Choroid plexus epithelial cell (primary cell): ENCODE data around the gene FAM110A.
A peak's percentile ranks its signal among the peaks of the same experiment; 100 is the strongest.

Experiments
- DNase-seq: peaks from one replicate; pipeline ENCODE4 v3.0.0-alpha.2; 2010; ENCODE audit warnings: low read depth
- H3K4me3 ChIP-seq: 2 replicates; pipeline ENCODE4 v1.5.1; 2011; ENCODE audit warnings: low read depth, mild to moderate bottlenecking, control low read depth, low read length, moderate library complexity
- TF ChIP-seq, protein P1 (sequence below): conservative IDR thresholded peaks from 2 replicates; pipeline ENCODE4 v1.5.1; 2011; ENCODE audit warnings: low read depth, mild to moderate bottlenecking, control low read depth, inconsistent platforms, low read length, moderate library complexity

The FAM110A gene

DNA sequence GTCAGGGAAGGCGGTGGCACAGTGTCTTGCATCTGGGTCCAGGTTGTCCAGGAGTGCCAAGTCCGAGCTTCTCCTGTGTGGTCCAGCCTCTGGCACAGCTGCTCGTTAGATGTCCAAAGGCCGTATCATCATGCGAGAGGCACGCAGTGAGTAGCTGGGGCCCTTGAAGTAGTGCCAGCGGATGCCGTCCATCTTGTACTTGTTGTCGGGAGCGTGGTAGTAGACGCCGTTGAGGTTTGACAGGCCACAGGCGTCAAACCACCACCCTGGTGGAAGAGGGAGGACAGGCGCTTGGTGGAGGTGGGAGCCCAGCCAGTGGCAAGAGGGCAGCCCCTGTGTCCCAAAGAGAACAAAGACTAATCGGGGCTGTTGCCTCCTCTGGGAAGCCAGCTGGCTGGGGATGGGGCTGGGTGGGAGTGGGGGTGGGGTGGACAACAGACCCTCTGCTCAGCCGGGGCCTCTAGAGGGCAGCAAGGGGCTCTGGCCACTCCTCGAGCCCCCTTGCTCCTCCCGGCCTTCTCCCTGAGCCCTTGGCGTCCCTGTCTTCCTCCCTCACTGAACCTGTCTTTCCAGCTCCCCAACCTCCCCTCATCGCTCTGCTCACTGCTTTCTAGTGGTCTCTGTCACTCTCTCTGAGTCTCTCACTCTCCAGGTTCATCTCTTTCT is 39.5 kb downstream of the FAM110A start:
- DNase-seq = no peak
- no peak overlapping the region for H3K4me3 ChIP-seq
- TF ChIP-seq, protein P1, sequence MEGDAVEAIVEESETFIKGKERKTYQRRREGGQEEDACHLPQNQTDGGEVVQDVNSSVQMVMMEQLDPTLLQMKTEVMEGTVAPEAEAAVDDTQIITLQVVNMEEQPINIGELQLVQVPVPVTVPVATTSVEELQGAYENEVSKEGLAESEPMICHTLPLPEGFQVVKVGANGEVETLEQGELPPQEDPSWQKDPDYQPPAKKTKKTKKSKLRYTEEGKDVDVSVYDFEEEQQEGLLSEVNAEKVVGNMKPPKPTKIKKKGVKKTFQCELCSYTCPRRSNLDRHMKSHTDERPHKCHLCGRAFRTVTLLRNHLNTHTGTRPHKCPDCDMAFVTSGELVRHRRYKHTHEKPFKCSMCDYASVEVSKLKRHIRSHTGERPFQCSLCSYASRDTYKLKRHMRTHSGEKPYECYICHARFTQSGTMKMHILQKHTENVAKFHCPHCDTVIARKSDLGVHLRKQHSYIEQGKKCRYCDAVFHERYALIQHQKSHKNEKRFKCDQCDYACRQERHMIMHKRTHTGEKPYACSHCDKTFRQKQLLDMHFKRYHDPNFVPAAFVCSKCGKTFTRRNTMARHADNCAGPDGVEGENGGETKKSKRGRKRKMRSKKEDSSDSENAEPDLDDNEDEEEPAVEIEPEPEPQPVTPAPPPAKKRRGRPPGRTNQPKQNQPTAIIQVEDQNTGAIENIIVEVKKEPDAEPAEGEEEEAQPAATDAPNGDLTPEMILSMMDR = no peak

DNA sequence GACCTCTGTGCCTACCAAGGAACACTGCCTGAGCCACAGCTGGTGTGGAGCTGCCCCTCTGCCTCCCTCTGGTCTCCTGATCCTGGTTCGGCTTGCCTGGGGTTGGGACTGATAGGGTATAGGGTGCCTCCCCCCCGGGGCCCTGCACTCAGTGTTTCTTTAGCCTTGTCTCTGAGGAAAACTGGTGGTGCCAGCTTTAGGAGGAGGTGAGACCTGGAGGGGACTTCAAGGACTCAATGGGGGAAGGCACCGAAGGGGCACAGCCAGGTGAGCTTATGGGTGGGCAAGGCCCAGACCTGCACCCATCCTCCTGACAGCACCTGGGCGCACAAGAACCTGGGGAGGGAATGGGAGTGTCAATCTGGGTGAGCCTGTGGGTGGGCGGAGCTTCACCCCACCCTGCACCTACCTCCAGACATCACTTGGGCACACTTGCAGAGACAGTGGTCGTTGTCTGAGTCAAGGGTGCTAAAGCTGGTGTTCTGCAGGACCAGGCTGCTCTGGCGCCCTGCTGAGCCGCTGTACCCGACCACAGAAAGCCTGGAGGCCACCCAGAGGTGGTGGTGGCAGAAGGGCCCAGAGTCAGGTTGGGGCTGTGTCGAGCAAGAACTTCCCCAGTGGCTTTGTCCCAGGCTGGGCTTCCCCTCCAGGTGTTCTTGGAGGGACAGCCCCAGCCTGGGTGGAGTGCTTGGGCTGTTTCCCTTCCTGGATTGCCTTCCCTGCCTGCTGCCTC is 40.5 kb downstream of the FAM110A start:
- no peak overlapping the region for H3K4me3 ChIP-seq
- TF ChIP-seq, protein P1 = no peak
- DNase-seq = no peak

DNA sequence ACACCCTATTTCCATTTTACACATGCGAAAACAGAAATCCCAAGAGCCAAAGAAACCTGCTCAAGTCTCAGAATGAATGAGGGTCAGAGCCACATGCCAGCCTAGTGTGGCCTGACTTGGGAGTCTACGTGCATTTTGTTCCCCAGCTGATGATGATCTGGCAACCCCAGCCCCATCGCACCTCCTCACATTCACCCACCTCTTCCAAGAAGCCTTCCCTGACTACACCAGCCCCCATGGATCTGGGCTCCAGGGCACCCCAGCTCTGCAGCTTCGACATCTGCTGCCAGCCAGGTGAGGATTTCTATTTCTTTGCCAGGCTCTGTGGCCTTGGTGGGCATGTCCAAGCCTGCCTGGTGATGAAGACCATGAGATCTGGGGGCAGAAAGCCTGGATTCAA is 41.6 kb downstream of the FAM110A start:
- H3K4me3 ChIP-seq = no peak overlapping the region
- TF ChIP-seq, protein P1 = no peak
- DNase-seq = no peak

DNA sequence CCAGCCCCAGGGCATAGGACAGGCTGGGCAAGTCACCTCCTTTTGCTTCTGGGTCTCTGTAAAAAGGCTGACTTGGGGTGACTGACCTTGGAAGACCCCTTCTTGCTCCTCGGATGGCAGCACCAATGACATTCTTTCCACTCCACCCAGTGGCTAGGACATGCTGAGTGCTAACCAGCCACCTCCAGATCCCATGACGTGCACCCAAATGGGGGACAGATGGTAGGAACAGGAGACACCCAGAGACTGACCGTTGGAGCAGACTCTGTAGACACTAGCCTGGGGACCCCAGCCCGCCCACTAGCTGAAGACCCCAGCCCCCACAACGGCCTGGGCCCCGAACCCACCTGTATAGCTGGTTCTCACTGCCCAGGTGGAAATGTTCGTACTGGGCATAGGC is 44.3 kb downstream of the FAM110A start:
- H3K4me3 ChIP-seq = no peak overlapping the region
- TF ChIP-seq, protein P1 = no peak
- no peak for DNase-seq

DNA sequence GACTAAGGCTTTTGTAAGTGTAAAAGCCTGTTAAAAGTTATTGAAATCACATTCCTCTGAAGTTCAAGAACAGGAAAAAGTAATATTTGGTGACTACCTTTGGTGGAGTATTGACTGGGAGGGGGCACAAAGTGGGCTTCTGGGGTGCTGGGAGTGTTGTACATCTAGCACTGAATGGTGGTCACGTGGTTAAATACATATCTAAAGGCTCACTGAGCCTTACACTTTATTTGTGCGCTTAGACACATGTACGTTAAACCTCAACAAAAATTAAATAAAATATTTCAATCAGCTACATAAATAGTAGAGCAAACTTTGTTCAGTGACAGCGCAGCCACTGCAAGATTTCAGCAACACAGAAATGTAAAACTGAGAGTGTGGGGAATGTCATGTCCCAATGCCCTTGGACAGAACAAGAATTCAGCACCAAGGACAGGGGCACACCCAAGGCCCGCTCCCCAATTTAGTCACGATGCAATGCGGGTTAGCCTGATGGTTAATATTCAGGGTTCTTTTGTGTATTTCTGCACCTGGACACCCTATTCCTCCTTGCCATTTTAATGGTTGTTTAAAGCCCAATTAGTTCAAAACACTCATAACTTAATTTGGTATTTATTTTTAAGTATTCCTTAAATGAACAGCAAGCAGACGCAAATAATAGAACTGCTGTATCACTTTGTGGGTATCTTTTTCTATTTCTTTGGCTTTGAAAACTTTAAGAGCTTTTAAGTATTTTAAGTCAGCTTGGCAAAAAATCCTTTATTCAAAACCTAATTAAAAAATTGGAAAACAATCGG is 45.2 kb downstream of the FAM110A start:
- peak; percentile 28 for DNase-seq
- no peak overlapping the region for H3K4me3 ChIP-seq
- TF ChIP-seq, protein P1 = no peak

DNA sequence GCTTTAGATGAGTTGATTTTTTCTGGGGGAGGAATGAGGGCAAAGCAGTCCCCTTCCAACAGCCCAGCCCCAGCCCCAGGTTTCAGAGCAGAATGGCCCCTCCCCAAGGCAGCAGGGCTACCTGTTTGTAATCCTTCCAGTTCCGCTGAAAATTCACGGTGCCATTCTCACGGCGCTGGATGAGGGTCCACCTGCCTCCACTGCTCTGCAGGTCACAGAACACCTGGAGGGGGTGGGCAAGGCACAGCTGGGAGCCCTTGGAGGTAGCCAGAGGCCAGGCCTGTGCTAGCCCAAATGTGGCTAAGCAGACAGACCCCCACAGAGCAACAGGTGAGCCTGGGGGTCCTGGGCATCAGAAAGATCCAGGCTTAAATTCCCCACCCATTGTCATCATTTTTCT is 46.1 kb downstream of the FAM110A start:
- no peak overlapping the region for H3K4me3 ChIP-seq
- TF ChIP-seq, protein P1 = no peak
- no peak for DNase-seq
